ENCODE results near the gene MAPK7.

The MAPK7 gene

DNA sequence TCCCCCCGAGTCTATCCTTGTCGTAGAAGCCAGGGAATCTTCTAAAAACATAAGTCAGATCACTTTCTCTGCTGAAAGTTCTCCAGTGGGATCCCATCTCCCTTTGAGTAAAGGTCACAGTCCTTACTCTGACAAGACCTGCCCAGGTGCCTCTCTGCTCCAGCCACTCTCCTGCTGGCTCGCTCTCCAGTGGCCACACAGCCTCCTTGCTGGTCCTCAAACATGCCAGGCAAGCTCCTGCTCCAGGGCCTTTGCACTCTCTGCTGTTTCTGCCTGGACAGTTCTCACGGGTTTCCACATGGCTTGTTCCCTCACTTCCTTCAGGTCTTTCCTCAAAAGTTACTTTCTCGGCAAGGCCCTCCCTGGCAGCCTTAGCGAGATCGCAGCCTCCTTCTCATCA, 19.1 kb upstream of the MAPK7 start:
- TF ChIP-seq, protein P1, sequence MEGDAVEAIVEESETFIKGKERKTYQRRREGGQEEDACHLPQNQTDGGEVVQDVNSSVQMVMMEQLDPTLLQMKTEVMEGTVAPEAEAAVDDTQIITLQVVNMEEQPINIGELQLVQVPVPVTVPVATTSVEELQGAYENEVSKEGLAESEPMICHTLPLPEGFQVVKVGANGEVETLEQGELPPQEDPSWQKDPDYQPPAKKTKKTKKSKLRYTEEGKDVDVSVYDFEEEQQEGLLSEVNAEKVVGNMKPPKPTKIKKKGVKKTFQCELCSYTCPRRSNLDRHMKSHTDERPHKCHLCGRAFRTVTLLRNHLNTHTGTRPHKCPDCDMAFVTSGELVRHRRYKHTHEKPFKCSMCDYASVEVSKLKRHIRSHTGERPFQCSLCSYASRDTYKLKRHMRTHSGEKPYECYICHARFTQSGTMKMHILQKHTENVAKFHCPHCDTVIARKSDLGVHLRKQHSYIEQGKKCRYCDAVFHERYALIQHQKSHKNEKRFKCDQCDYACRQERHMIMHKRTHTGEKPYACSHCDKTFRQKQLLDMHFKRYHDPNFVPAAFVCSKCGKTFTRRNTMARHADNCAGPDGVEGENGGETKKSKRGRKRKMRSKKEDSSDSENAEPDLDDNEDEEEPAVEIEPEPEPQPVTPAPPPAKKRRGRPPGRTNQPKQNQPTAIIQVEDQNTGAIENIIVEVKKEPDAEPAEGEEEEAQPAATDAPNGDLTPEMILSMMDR (conservative IDR thresholded peaks at IDR 0.05; ENCODE audit: low read length): no peak
- no peak overlapping the region for H3K4me3 ChIP-seq (ENCODE audit: low read length)
- no peak for DNase-seq (ENCODE audit: low read depth)

- no peak for DNase-seq (ENCODE audit: low read depth)
- TF ChIP-seq, protein P1 (conservative IDR thresholded peaks at IDR 0.05; ENCODE audit: low read length): no peak
- H3K4me3 ChIP-seq (ENCODE audit: low read length): no peak overlapping the region
Measured at GRCh38 chr17:19359856-19360255, 18.4 kb upstream of the MAPK7 start.

DNA sequence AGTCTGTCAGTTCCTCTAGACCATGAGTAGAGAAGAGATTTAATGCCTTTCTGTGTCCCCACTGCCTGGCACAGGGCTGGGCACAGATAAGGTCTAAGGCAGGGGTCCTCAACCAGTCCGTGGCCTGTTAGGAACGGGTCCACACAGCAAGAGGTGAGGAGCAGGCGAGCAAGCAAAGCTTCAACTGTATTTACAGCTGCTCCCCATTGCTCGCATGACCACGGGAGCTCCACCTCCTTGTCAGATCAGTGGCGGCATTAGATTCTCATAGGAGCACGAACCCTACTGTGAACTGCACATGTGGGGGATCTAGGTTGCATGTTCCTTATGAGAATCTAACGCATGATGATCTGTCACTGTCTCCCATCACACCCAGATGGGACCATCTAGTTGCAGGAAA, 17.5 kb upstream of the MAPK7 start:
- H3K4me3 ChIP-seq (ENCODE audit: low read length): no peak overlapping the region
- DNase-seq (ENCODE audit: low read depth): no peak
- TF ChIP-seq, protein P1 (conservative IDR thresholded peaks at IDR 0.05; ENCODE audit: low read length): no peak

GRCh38 chr17:19361326-19361725, 17.0 kb upstream of the MAPK7 start:
- TF ChIP-seq, protein P1 (conservative IDR thresholded peaks at IDR 0.05; ENCODE audit: low read length): no peak
- H3K4me3 ChIP-seq (ENCODE audit: low read length): no peak overlapping the region
- DNase-seq (ENCODE audit: low read depth): no peak

DNA sequence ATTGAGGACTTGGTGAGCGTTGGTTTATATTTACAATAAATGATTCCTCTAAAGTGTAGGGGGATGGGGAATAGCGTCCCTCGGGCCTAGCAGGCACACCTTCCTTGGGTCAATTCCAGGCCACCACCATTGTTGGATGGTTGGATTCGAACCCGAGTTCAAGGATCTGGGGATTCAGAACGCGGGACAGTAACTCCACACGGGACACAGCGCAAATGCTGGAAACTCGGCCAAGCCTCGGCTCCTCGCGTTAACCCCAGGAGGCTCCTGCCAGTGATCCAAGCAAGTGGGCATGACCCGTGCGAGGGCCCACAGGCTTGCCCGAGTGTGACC, 16.4 kb upstream of the MAPK7 start:
- no peak for DNase-seq (ENCODE audit: low read depth)
- TF ChIP-seq, protein P1 (conservative IDR thresholded peaks at IDR 0.05; ENCODE audit: low read length): no peak
- peak overlapping the region; percentile 88 for H3K4me3 ChIP-seq (ENCODE audit: low read length)

GRCh38 chr17:19362277-19363113, 15.8 kb upstream of the MAPK7 start, which contains the start of gene B9D1:
Gene B9D1 (minus strand): TSS chr17:19362723. CDS start chr17:19362569, 154 bp downstream.
- peak within 1 kb of the TSS; percentile 88 for H3K4me3 ChIP-seq (ENCODE audit: low read length)
- TF ChIP-seq, protein P1 (conservative IDR thresholded peaks at IDR 0.05; ENCODE audit: low read length): peak; percentile 79
- peak; percentile 86 for DNase-seq (ENCODE audit: low read depth)

DNA sequence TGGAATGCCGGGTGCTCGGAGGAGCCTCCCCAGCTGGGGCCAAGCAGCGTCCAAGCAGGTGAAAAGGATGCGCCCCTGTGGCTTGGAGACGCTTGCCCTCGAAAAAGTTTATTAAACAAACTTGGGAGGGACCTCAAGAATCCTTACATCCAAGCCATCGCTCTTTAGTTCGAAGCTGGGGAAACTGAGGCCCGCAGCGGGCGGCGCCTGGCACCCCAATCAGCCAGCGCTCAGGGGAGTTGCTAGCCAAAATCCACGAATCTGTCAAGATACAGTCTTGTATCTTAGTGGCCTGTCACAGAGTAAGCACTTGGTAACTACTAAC, 15.2 kb upstream of the MAPK7 start:
- peak overlapping the region; percentile 88 for H3K4me3 ChIP-seq (ENCODE audit: low read length)
- TF ChIP-seq, protein P1 (conservative IDR thresholded peaks at IDR 0.05; ENCODE audit: low read length): no peak
- no peak for DNase-seq (ENCODE audit: low read depth)
